Measurements from ENCODE around the gene ATP2B3. TPM values are rescaled to one million over a fixed set of nuclear protein-coding genes. Genes with fewer than 3 reads are reported as not detected.

The ATP2B3 gene
- total and polyA plus RNA-seq, 9 of the 15 experiments (the other 6 are each of a cell fraction or from before 2014, with no cell fraction given): 0.04 TPM; not detected in 8

- ChIA-PET CTCF (ENCODE audit: low intra/inter-chr PET ratio) (no interaction called here), POLR2A (no interaction called here)
- no peak overlapping the region for H3K9ac ChIP-seq (ENCODE audit: insufficient read depth in 1 of 2, low read depth in 2 of 2, low read length in 2 of 2)
- H3K9me3 ChIP-seq (replicated peaks; ENCODE audit: control insufficient read depth, insufficient read depth, low read depth, low read length): no peaks in the 10 kb centered on the region
- no TSS peak for BruUV-seq (replicated peaks)
- no peaks in the 10 kb centered on the region for H4K20me1 ChIP-seq (replicated peaks; ENCODE audit: control insufficient read depth, insufficient read depth, low read length)
- FAIRE-seq (no peak), ATAC-seq (peak; percentile 62), DNase-seq (ENCODE audit: extremely low read depth in 1 of 4, low spot score in 3 of 4) (peak in 2 of 4 experiments; percentile 30 to 37)
- H3K4me2 ChIP-seq (ENCODE audit: insufficient read depth, low read length): no peak overlapping the region
- H3K9me1 ChIP-seq (ENCODE audit: control insufficient read depth, insufficient read depth, low read length): no peaks in the 10 kb centered on the region
- H3K27me3 ChIP-seq (ENCODE audit: control insufficient read depth in 2 of 2, insufficient read depth in 2 of 2, low read length in 2 of 2): peaks cover 20 to 58% of the 10 kb centered on the region in 2 experiments; a peak in 4 of 5 replicates
- H3K27ac ChIP-seq (ENCODE audit: extremely low read depth, low read depth, low read length): no peak overlapping the region
- H3K36me3 ChIP-seq (ENCODE audit: control insufficient read depth, insufficient read depth, low read length): no peaks in the 10 kb centered on the region
- H3K4me1 ChIP-seq (replicated peaks in 1 of 2; ENCODE audit: control insufficient read depth in 2 of 2, insufficient read depth in 2 of 2, low read length in 2 of 2): peaks cover 0 to 6% of the 10 kb centered on the region in 2 experiments; a peak in 2 of 5 replicates
- H3K79me2 ChIP-seq (ENCODE audit: control insufficient read depth, insufficient read depth, low read length): no peaks in the 10 kb centered on the region
- no peak overlapping the region for H3K4me3 ChIP-seq
- no peak for TF ChIP-seq SMARCA5 (IDR thresholded peaks at IDR 0.05)
- in situ Hi-C loops (cut with MboI) (no loop called here), intact Hi-C loops (cut with micrococcal nuclease) (no loop called here)
- 0% methylated on average over 2 of the region's 12 CpGs for WGBS (ENCODE audit: insufficient coverage, low coverage, missing lambda C conversion rate)
- H2AFZ ChIP-seq (ENCODE audit: low read depth, low read length): no peak overlapping the region
These were observed 4.8 kb downstream of the ATP2B3 start for GRCh38 chrX:153522259-153522658.

- no peaks in the 10 kb centered on the region for H3K36me3 ChIP-seq (ENCODE audit: control insufficient read depth, insufficient read depth, low read length)
- intact Hi-C loops (cut with micrococcal nuclease): no loop called here
- H3K9me3 ChIP-seq (replicated peaks; ENCODE audit: control insufficient read depth, insufficient read depth, low read depth, low read length): no peaks in the 10 kb centered on the region
- H3K27ac ChIP-seq (ENCODE audit: extremely low read depth, low read depth, low read length): no peak overlapping the region
- no peak overlapping the region for H3K4me2 ChIP-seq (ENCODE audit: insufficient read depth, low read length)
- no peaks in the 10 kb centered on the region for H4K20me1 ChIP-seq (replicated peaks; ENCODE audit: control insufficient read depth, insufficient read depth, low read length)
- DNase-seq (ENCODE audit: extremely low read depth in 1 of 4, low spot score in 3 of 4): no peak
- H3K9ac ChIP-seq (ENCODE audit: insufficient read depth in 1 of 2, low read depth in 2 of 2, low read length in 2 of 2): no peak overlapping the region
- ChIA-PET POLR2A (interaction anchor here (1.2 kb wide), 1 partner anchor 11 kb away, joined by 3 read pairs; no protein-coding TSS in a partner anchor), CTCF (ENCODE audit: low intra/inter-chr PET ratio) (no interaction called here)
- no TSS peak for BruUV-seq (replicated peaks)
- no peak for FAIRE-seq
- ATAC-seq: no peak
- no peaks in the 10 kb centered on the region for H3K9me1 ChIP-seq (ENCODE audit: control insufficient read depth, insufficient read depth, low read length)
- no peaks in the 10 kb centered on the region for H3K79me2 ChIP-seq (ENCODE audit: control insufficient read depth, insufficient read depth, low read length)
- no peak overlapping the region for H2AFZ ChIP-seq (ENCODE audit: low read depth, low read length)
- no peak overlapping the region for H3K4me3 ChIP-seq
- peaks cover 22 to 68% of the 10 kb centered on the region in 2 experiments; a peak in 4 of 5 replicates for H3K27me3 ChIP-seq (ENCODE audit: control insufficient read depth in 2 of 2, insufficient read depth in 2 of 2, low read length in 2 of 2)
- in situ Hi-C loops (cut with MboI): no loop called here
- peaks cover 0 to 6% of the 10 kb centered on the region in 2 experiments; a peak in 2 of 5 replicates for H3K4me1 ChIP-seq (replicated peaks in 1 of 2; ENCODE audit: control insufficient read depth in 2 of 2, insufficient read depth in 2 of 2, low read length in 2 of 2)
- WGBS (ENCODE audit: insufficient coverage, low coverage, missing lambda C conversion rate): 5% methylated on average over 7 of the region's 7 CpGs
- TF ChIP-seq MXD1 (CRISPR knock-in tag; IDR thresholded peaks at IDR 0.05; ENCODE audit: borderline replicate concordance, poor library complexity, severe bottlenecking) (no peak), ATF4 (CRISPR knock-in tag; IDR thresholded peaks at IDR 0.05) (no peak), MCM2 (IDR thresholded peaks at IDR 0.05; ENCODE audit: low read depth) (no peak), E2F3 (CRISPR knock-in tag; IDR thresholded peaks at IDR 0.05) (no peak), HNRNPK (IDR thresholded peaks at IDR 0.05; ENCODE audit: low read depth, low read length, poor library complexity, severe bottlenecking) (no peak), ZNF143 (CRISPR knock-in tag; IDR thresholded peaks at IDR 0.05) (no peak), NR3C1 (CRISPR knock-in tag; IDR thresholded peaks at IDR 0.05) (no peak), ZNF239 (CRISPR knock-in tag; IDR thresholded peaks at IDR 0.05) (no peak), VEZF1 (CRISPR knock-in tag; IDR thresholded peaks at IDR 0.05) (no peak), USF1 (CRISPR knock-in tag; IDR thresholded peaks at IDR 0.05) (no peak), NCOA1 (IDR thresholded peaks at IDR 0.05; ENCODE audit: low read depth) (no peak), MTA1 (IDR thresholded peaks at IDR 0.05; ENCODE audit: borderline replicate concordance) (no peak), HDAC3 (IDR thresholded peaks at IDR 0.05; ENCODE audit: borderline replicate concordance, partially characterized antibody) (no peak)
These were observed 5.8 kb downstream of the ATP2B3 start for GRCh38 chrX:153523269-153523668.

Data from K562 (cell line).